ENCODE results near the gene TBL1X.
"Not testable (repeated sequence)": the region's sequence is repeated elsewhere in the genome, so short reads cannot be mapped to it uniquely, and the experiment has no call there.

Gene TBL1X

DNA sequence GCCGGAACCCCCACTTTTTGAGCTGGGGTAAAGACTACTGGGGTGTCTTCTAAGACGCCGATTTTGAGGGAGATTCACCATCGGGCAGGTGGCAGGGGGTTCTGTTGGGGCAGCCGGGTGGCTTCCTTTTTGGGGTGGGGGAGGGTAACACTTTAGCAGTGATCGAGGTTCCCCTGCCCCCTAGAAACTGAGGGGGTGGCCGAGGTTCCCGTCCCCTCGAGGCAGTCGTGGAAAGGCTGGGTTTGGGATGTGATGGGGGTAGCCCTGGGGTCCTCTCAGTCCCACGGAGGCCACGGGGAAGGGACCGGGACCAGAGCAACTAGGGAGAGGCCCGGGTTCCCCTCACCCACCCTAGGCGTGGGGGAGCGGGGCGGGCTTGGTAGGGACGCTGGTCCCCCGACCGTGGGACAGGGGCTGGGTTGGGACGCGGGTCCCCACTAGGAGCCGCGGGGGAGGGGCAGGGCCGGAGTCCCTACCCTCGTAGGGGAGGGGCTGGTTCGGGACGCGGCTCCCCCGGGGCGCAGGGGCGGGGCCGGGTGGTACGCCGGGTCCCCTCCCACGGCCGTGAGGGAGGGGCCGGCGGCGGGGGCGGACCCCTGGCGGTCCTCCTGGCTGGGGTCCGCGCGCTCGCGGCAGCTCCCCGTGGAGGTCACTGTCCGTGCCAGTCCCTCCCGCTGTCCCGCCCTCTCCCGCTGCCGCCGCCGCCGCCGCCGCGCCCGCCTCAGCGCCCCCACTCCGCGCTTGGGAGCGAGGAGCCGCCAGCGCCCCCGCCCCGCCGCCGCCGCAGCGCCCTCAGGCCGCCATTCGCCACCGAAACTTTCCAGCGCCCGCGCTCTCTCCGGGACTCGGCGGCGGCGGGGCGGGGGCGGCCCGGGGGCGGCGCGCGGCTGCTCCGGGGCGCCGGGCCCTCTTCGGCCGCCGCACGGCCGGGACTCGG lies at the start of gene TBL1X:
TBL1X (plus strand) TSS at position 624 of the 937 bp plus-strand sequence. CDS start 188,529 bp downstream, outside the sequence.
- peak; percentile 24 for DNase-seq

DNA sequence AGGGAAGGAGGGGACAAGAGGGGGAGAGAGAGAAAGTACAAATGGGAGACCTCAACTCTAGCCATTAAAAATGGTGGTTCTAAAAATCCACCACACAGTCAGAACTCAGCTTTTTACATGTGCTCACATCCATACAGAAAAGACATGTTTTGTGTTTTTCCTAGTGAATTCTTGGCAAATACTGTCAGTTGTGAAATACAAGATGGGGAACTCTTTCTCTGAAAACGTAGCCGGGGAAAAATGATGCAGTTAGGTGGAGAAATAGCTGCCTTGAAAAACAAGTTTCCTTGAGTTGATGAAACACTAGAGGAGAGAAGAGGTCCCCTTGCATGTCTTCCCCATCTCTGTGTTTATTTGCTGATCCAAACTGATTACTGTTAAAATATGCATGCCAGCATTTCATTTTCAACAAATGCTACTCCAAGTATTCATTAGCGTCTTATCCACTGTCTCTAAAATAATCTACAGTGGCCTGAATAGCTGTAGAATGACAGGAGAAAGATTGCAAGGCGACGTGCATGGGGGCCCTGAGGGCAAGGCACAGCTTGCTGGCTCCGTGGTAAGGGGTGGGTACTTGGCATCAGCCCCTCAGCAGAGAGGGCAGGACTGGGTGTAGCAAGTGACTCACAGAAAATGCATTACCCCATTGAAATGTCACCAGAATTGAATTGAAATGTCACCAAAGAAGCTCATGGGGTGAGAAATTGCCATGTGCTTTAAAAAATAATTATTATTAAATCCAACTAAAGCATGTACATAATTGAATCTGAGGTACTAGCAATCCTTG lies 48.1 kb upstream of the TBL1X start:
- DNase-seq, result no peak

DNA sequence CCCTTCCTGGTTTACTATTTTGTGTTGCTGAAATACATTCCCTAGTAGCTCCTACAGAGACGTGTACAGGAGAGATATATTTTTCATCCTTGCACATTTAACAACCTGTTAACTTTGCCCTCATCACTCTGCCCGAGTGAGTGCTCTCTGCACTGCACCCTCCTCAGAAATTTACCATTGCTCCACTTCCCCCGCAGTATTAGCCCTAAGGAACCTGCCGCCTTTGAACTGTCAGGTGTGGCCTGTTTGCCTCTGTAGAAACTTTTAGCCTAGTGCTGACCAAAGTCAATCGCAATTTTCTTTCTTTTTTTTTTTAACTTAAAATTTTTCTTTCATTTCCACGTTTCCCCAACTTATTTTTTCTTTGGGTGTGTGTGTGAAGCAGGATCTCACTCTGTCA lies 46.6 kb upstream of the TBL1X start:
- DNase-seq, result no peak

DNA sequence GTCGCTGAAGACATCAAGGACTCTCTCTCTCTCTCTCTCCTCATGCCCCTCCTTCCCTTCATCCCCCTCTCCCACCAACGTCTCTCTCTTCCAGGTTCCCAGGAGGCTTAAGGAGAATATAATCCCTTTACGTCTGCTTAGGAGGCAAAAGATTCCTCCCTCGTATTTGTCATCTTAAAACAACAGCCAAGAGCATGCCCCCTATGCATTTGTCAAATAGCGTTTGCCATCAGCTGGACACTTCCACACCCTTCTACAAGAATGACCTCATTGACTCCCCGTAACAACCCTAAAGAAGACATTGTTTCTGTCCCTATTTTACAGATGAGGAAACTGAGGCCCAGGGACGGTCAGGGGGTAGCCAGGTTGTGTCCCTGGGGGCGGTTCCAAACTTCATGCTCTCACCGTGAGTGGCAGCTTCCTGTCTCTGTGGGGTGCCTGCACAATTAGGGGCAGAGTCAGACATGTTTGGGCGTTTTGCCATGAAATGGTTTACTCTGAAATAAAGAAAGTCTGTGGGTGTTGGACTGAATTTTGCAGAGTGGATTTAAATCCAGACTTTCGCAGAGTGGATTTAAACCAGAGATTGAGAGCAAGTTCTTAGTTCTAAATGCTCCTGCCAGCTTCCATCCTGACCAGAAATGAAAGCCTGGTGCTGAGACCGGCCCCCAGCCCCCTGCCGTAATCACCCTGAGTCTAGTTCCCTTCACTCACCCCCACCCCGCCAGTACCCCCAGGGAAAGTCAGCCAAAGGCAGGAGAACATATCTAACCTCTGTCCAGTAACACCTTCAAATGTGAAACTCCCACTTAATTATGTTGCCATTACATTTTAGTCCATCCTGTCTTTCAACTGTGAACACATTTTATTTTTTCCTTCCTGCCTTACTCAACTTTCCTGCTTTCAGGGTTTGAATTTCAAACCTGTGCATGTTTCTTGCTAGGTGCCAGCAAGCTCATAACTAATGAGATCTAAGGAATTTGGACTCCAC lies 44.3 kb upstream of the TBL1X start:
- no peak for DNase-seq

DNA sequence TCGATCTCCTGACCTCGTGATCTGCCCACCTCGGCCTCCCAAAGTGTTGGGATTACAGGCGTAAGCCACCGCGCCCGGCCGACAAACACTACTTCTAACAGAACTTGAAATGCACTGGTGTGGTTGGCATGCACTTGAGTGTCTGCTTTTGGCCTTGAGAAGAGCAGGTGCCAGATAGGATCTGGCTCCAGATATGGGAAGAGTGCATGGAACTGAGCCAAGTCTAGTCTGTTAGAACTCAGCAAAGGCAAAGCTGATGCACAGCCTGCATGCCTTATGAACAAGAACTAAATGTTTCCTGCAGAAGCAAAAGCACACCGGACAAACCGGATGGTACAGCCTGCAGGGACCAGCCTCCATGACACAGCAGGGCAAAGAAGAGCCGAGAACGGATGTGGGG lies 35.1 kb upstream of the TBL1X start:
- DNase-seq, result peak; percentile 64

DNA sequence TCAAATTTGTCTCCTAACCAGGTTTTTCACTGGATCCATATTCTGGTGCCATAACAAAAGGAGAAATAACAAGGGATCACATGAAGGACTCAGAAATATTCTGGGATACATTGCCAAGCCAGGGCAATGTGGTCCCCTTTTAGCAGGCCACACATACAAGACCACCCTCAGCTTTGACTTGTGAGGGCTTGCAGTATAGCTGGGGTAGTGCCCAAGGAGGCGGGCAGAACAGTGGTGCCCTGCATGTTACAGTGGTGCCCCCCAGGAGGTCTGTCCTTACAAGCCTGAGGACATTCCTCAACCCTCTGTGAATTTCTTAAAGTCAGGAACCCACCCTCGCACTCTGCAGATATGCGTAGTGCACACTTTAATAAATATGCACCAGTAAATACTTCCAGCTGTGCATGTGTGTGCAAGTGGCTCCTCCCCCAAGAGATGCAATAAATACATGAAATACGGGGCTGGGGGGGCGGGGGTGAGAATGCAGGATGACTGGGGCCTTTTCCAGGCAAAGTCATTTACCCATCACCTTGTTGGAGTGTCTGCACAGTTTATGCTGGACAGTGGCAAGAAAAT lies 34.4 kb upstream of the TBL1X start:
- DNase-seq, result no peak

DNA sequence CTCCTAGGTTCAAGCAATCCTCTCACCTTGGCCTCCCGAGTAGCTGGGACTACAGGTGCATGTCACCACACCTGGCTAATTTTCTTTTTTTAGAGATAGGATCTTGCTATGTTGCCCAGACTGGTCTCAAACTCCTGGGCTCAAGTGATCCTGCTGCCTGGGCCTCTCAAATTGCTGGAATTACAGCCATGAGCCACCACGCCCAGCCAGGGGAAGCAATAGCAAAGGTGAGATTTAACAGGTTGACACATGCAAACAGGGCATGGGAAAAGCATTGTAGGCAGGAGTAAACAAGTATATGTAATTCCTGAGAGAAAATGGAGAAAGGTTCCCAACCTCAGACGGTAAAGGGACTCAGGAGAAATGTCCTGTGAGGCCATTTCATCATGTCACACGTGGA lies 33.6 kb upstream of the TBL1X start:
- no peak for DNase-seq

DNA sequence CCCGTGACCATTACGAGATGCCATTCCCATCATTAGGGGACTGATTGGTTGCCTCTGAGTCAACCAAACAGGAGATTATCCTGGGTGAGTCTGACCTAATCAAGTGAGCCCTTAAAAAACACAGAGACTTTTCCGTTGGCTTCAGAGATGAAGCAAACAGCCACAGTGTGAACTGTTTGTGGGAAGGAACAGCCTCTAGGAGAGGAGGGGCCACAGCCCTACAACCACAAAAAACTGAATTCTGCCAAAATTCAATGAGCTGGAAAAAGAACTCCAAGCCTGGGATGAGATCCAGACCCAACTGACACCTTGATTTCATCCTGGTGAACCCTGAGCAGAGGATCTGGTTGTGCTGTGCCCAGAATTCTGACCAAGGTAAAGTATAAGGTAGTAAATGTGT lies 31.3 kb upstream of the TBL1X start:
- DNase-seq, result no peak

DNA sequence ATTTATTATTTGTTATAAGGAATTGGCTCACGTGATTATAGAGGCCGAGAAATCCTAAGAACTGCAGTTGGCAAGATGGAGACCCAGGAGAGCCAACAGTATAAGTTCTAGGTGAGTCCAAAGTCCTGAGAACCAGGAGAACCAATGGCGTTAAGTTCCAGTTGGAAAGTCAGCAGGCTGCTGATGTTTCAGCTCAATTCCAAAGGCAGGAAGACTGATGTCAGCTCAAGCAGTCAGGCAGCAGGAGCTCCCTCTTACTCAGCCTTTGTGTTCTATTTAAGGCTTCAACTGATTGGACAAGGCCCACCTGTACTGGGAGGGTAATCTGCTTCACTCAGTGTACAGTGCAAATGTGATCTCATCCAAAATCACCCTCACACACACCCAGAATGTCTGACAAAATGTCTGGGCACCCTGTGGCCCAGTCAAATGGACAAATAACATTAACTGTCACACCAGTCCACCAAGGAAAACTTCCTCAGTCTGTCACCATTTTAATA lies 30.8 kb upstream of the TBL1X start:
- DNase-seq, result no peak

DNA sequence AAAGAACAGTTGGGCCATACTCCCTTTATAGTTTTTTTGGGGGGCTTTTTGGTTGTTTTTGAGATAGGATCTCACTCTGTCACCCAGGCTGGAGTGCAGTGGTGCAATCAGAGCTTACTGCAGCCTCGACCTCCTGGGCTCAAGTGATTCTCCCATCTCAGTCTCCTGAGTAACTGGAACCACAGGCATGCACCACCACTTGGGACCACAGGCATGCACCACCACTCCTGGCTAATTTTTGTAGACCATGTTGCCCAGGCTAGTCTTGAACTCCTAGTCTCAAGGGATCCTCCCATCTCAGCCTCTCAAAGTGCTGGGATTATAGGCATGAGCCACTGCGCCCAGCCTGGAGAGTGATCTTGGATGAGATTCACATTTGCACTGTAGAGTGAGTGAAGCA lies 29.8 kb upstream of the TBL1X start:
- DNase-seq, result not testable (repeated sequence)

DNA sequence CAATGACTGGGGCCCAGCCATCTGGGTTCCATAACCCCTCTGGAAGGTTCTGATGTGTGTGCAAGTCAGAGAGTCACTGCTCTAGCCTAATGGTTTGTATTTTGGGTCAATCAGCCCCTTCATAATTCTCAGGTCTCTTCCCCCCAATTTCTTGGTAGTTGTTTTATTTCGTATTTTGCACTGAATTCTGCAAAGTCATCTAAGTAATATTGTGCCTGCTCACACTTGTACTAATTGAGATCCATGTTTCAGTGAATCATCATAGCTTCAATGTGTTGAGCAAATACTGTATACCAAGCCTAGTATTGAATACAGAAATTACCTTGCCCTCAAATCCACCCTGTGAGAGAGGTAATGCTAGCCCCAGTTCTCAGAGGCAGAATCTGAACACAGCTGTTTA lies 28.0 kb upstream of the TBL1X start:
- DNase-seq, result no peak

DNA sequence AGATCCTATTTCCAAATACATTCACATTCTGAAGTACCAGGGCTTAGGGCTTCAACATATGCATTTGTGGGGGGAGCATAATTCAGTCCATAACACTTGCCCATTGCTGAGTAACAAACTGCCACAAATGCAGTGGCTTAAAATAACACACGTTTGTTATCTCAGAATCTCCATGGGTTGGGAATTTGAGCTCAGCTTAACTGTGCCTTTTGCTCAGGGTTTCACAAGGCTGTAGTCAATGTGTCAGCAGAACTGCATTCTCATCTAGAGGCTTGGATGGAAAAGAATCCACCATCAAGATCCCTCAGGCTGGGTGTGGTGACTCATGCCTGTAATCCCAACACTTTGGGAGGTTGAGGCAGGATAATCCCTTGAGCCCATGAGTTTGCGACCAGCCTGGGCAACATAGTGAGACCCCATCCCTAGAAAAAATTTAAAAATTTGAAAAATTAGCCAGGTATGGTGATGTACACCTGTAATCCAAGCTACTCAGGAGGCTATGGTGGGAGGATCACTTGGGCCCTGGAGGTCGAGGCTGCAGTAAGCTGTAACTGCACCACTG lies 25.8 kb upstream of the TBL1X start:
- DNase-seq, result no peak

DNA sequence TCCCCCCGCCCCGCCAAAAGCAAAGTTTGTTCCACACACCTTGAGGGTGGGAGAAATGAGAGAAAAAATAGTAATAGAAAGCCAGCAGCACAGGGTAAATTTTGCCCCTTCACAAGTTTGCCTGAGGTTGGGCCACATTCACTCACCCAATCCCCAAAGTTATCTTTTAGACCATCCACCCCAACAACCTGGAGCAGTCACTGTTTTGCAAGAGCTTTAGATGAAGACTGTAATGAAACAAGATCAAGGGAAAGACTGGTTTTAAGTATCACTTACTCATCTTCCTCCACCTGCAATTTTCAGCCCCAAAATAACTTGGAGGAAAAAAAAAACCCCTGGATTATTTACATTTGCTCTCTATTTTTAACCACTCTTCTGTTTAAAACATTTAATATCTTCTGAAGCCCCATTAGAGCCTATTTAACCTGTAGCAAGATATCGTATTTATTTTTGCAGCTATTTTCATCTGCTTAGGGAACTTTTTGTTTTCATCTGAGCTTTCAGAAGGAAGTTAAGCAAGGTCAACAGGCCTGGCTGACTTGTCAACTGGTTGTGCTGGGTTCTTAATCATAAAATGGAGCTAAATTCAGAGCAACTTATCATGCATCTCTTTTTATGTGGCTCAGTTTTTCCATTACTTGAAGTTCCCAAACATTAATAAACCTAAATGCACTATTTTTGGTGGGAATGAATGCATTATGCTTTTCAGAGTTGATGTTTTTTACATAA lies 24.6 kb upstream of the TBL1X start:
- no peak for DNase-seq

DNA sequence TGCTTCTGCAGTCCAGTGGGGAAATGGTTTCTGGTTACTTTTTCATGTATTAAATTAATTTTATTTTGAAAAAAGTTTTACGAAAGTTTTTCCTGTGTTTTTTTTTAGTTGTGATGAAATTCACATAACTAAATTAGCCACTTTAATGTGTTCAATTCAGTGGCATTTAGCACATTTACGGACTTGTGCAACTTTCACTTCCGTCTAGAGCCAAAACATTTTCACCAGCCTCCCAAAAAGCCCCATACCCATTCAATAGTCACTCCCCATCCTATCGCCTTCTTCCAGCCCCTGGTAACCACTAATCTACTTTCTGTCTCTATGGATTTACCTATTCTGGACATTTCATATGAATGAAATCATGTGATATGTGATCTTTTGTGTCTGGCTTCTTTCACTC lies 22.8 kb upstream of the TBL1X start:
- no peak for DNase-seq

DNA sequence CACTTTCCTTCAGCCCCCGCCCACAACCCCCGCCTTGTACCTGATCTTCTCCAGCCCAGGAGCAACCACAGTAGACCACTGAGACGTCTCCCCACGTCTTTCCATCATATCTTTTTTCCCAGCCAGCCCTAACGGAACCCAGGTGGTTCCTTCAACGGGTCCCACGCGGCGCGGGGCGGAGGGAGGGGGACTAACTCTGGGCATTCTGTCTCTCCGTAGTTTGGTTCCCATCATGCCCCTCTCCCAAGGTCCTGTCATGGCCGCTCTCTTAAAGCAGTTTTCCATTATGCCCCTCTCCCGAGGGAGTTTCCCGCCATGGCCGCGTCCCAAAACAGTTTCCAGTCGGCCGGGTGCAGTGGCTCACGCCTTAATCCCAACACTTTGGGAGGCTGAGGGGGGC lies 21.5 kb upstream of the TBL1X start:
- DNase-seq, result no peak

DNA sequence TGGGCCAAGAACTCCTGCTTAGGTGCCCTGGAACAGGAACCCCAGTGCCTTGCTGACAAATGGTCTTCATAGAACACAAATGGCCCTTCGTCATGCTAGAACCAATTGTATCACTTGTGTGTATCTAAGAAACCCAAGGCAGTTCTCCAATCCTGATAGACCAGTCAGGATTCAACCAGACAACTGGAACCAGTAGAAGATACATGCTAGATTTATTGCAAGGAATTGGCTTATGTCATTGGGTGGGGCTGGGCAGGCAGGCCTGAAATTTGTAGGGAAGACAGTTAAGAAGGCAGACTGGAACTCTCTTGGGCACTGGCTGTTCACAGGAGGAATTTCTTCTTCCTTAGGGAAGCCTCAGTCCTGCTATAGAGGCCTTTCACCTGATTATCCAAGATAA lies 17.0 kb upstream of the TBL1X start:
- no peak for DNase-seq

DNA sequence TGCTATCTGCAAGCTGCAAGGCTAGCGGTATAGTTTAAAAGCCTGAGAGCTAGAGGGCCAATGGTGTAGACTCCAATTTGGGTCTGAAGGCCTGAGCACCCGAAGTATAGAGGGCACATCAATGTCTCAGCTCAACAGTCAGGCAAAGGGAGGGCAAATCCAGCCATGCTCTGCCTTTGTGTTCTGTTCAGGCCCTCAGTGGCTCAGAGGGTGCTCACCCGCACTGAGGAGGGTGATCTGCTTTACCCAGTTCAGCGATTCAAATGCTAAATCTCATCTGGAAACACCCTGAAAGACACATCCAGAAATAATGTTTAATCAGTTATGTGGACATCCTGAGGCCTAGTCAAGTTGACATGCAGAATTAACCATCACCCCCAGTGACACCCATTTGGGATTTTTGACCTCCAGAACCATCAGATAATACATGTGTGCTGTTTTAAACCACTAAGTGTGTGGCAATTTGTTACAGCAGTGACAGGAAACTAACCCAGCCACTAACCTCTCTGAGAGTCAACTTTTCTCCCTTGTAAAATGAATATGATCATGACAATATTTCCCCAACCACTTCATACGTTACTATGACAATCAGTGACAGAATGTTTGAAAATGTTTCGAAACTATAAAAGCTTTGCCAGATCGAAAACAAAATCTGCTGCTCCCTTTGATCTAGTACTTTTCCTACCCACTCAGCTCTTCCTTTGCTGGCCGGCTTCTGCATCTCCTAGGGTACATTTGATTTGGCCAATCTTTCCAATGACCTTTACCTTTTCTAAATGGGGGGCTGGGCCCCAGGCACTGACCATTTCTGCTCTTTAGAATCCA lies 8.4 kb upstream of the TBL1X start:
- DNase-seq, result no peak

DNA sequence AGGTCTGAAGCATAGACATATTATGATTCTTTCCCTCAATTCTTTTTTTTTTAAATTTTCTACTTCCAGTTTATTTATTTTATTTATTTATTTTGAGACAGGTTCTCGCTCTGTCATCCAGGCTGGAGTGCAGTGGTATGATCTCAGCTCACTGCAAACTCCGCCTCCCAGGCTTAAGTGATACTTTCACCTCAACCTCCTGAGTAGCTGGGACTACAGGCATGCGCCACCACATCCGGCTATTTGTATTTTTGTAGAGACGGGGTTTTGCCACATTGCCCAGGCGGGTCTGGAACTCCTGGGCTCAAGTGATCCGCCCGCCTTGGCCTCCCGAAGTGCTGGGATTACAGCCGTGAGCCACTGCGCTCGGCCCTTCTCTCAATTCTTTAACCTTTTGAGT lies 6.8 kb upstream of the TBL1X start:
- not testable (repeated sequence) for DNase-seq

DNA sequence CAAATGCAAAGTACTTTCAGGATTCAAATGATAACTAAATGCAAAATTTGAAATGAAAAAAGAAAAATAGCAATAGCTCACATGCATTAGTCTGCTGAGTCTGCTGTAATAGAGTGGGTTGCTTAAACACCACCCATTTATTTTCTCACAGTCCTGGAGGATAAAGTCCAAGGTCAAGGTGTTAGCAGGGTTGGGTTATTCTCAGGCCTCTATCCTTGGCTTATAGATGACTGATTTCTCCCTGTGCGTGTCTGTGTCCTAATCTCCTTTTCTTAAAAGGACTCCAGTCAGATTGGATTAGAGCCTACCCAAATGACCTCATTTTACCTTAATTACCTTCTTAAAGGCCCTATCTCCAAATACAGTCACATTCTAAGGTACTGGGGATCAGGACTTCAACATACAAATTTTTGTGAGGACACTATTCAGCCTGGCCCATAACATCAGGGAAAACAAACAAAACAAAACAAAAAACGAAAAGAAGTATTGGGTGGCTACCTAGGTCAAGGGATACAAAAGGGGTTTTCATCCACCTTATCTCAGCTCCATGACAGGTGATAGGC lies 6.3 kb upstream of the TBL1X start:
- no peak for DNase-seq

DNA sequence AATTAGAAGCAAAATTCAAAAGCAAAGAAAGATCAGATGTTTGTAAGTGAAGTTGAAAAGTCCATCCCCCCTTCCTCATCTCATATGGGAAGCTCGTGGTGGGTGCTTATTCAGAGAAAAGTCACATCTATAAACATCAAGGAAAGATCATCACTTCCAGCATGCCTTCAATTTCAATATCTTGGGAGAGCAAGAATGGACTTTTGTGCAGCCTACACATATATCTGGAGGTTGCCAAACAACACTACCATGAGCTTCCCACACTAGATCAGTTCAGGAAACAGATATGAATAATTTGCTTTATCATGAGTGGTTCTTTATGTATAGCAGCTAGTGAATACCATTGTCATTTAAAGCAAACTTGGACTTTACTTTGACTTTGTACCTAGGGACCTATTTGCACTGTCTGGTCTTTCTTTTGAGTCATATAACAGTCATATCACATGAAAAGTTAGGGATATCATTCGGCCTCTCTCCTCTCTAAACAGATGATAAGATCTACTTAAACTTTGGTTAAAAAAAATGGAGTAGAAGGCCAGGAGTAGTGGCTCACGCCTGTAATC lies 5.6 kb upstream of the TBL1X start:
- no peak for DNase-seq

Measured in NCI-H1092 (cell line).